ENCODE data around the gene NEK7.

NEK7 gene

GRCh38 chr1:198116469-198116868, 40.3 kb upstream of the NEK7 start:
- H3K4me3 ChIP-seq (replicated peaks in 1 of 2; ENCODE audit: low read depth in 2 of 2, low read length in 2 of 2) = no peak overlapping the region
- no peak for TF ChIP-seq CTCF (IDR thresholded peaks at IDR 0.05; ENCODE audit: low read depth, low read length)
- no peak for DNase-seq (ENCODE audit: low read depth in 2 of 2)

- H3K4me3 ChIP-seq (replicated peaks in 1 of 2; ENCODE audit: low read depth in 2 of 2, low read length in 2 of 2) = no peak overlapping the region
- DNase-seq (ENCODE audit: low read depth in 2 of 2) = peak; percentile 53 to 60
- no peak for TF ChIP-seq CTCF (IDR thresholded peaks at IDR 0.05; ENCODE audit: low read depth, low read length)
Observed at GRCh38 chr1:198117267-198117666, 39.5 kb upstream of the NEK7 start.

- no peak overlapping the region for H3K4me3 ChIP-seq (replicated peaks in 1 of 2; ENCODE audit: low read depth in 2 of 2, low read length in 2 of 2)
- no peak for TF ChIP-seq CTCF (IDR thresholded peaks at IDR 0.05; ENCODE audit: low read depth, low read length)
- peak; percentile 96 for DNase-seq (ENCODE audit: low read depth in 2 of 2)
Observed at GRCh38 chr1:198118134-198118533, 38.7 kb upstream of the NEK7 start.

DNA sequence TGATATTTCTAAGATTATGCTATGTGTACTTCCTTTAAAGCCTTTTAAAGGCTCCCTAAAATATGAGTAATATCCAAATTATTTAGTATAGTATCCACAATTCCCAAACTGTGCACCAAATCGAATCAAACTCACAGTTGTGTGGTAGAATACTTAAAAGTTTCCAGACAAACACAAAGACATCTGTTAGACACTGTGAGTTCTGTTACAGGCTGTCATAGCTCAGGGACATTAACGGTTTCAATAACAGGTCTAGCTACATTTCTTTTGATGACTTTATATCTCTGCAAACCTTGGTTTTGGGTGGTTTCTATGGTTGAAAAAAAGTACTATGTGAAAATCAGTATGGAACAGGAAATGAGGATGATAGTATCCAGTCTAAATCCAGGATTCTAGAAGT, 36.9 kb upstream of the NEK7 start:
- no peak for TF ChIP-seq CTCF (IDR thresholded peaks at IDR 0.05; ENCODE audit: low read depth, low read length)
- DNase-seq (ENCODE audit: low read depth in 2 of 2) = no peak

DNA sequence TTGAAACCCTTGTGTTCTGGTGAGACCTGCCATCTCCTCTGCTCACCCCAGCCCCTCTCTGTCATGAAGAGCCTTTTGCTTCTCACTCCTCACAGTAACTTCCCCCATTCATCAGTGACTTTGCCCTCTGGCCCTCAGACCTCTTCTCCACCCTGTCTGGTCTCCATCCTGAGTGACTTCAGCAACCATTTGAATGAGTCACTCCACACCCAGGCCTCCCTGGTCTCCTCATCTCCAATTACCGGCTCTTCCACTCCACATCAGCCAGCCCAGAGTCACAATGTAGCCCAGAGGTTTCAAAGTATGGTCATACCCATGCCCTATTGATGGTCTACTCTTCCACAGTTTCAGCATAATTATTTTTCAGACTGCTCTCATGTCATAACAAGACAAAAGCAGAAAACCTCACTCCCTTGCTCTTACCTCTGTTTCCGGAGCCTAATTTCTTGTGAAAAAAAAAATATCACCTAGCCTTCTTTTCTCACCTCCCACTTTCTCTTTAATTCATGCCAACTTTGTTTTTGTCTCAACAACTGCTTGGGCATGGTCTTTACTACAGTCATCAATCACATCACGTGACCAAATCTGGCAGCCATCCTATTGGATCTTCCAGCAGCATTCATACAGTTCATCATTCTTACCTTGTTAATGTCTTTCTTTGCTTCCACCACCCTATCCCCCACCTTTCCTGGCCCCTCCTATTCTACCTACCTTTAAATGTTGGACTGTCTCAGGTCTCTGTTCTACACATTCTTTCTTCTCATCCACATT, 35.6 kb upstream of the NEK7 start:
- no peak for TF ChIP-seq CTCF (IDR thresholded peaks at IDR 0.05; ENCODE audit: low read depth, low read length)
- peak; percentile 66 to 98 for DNase-seq (ENCODE audit: low read depth in 2 of 2)
- no peak overlapping the region for H3K4me3 ChIP-seq (replicated peaks in 1 of 2; ENCODE audit: low read depth in 2 of 2, low read length in 2 of 2)

More for the DNA sequence above, 36.9 kb upstream of the NEK7 start:
- H3K4me3 ChIP-seq (replicated peaks in 1 of 2; ENCODE audit: low read depth in 2 of 2, low read length in 2 of 2) = no peak overlapping the region

- no peak overlapping the region for H3K4me3 ChIP-seq (replicated peaks in 1 of 2; ENCODE audit: low read depth in 2 of 2, low read length in 2 of 2)
- DNase-seq (ENCODE audit: low read depth in 2 of 2) = peak; percentile 36 to 53
- TF ChIP-seq CTCF (IDR thresholded peaks at IDR 0.05; ENCODE audit: low read depth, low read length) = no peak
Observed at GRCh38 chr1:198122693-198123092, 34.1 kb upstream of the NEK7 start.

- no peak overlapping the region for H3K4me3 ChIP-seq (replicated peaks in 1 of 2; ENCODE audit: low read depth in 2 of 2, low read length in 2 of 2)
- no peak for TF ChIP-seq CTCF (IDR thresholded peaks at IDR 0.05; ENCODE audit: low read depth, low read length)
- peak; percentile 88 to 92 for DNase-seq (ENCODE audit: low read depth in 2 of 2)
Observed at GRCh38 chr1:198123133-198123532, 33.7 kb upstream of the NEK7 start.
